GM23338 (cell line): ENCODE data around the gene RXFP2.

Experiments
- CREB1 ChIP-seq: fragments of 250-450 bp; sonication (Bioruptor Pico); IDR thresholded peaks from 2 replicates; pipeline ENCODE4 v1.5.0; 2020; ENCODE audit warnings: low read depth, mild to moderate bottlenecking, moderate library complexity
- CTCF ChIP-seq, 2 experiments: fragments of 200-600 bp in 1 of 2; sonication (generic) in 1 of 2; conservative IDR thresholded peaks; 2 replicates each; pipeline versions ENCODE4 v1.5.1 to v1.6.1; 2016 to 2017; ENCODE audit warnings: antibody characterized with exemption in 2 of 2, low read depth in 2 of 2, mild to moderate bottlenecking in 2 of 2, moderate library complexity in 1 of 2
- POLR2AphosphoS5 ChIP-seq: IDR thresholded peaks from 2 replicates; pipeline ENCODE4 v1.6.1; 2016; ENCODE audit warnings: antibody characterized with exemption, low read depth
- REST ChIP-seq: IDR thresholded peaks from one replicate; pipeline ENCODE4 v1.6.1; 2018; ENCODE audit warnings: antibody characterized with exemption; ENCODE audit not compliant: unreplicated experiment

GRCh38 chr13:31697290-31697689 is 42.0 kb upstream of the RXFP2 start:
- TF ChIP-seq CTCF (conservative IDR thresholded peaks at IDR 0.05; ENCODE audit: low read depth in 2 of 2), result no peak
- TF ChIP-seq REST, result no peak
- TF ChIP-seq CREB1, result no peak
- no peak for TF ChIP-seq POLR2AphosphoS5
